ENCODE data around the gene ARHGAP8.

ARHGAP8 gene

DNA sequence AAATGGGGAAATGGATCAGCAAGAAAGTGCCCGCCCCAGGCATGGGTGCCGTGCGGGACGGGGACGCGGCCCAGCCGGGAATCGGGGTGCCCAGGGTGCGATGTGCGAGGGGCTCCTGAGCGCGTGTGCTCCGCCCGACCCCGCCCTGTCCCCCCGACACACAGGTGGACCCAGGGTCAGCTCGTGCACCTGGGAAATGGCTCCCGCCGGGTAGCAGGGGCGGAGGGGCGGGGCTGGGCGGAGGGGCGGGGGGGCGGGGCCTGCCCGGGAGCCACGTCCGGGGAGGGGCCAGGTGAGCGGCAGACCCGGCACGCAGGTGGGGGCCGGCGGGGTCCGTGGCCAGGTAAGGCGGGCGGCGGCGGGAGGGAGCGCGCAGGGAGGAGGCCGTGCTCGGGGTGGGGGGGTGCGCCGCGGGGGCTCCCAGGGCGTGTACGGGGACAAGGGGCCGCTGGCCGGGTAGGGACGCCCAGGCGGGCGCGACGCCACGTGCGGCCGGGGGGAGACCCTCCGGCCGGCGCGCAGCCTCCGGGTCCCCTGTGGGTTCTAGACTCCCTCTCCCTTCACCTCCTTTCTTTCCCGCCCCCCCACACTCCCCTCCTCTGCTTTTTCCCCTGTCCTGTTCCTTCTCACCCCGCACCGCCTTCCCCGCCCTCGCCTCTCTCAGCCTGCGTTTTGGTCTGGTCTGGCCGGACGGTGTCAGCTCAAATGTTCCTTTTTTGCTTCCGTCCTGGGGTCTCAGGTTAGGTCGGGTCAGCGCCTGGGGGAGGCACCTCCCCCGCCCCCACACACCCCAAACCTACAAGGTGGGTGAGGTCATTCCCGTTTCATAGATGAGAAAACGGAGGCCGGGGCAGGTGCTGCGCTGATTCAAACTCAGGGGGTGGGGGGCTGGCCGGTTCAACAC is at the start of gene ARHGAP8:
TSS of gene ARHGAP8 (plus strand) at position 291 of the 904 bp plus-strand sequence. CDS start 33,953 bp downstream, outside the sequence.
- DNase-seq (ENCODE audit: low spot score): no peak
- TF ChIP-seq, protein P1, sequence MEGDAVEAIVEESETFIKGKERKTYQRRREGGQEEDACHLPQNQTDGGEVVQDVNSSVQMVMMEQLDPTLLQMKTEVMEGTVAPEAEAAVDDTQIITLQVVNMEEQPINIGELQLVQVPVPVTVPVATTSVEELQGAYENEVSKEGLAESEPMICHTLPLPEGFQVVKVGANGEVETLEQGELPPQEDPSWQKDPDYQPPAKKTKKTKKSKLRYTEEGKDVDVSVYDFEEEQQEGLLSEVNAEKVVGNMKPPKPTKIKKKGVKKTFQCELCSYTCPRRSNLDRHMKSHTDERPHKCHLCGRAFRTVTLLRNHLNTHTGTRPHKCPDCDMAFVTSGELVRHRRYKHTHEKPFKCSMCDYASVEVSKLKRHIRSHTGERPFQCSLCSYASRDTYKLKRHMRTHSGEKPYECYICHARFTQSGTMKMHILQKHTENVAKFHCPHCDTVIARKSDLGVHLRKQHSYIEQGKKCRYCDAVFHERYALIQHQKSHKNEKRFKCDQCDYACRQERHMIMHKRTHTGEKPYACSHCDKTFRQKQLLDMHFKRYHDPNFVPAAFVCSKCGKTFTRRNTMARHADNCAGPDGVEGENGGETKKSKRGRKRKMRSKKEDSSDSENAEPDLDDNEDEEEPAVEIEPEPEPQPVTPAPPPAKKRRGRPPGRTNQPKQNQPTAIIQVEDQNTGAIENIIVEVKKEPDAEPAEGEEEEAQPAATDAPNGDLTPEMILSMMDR (IDR thresholded peaks at IDR 0.05; ENCODE audit: borderline replicate concordance, control extremely low read depth, extremely low read depth, insufficient read depth, missing control alignments): no peak
- in situ Hi-C loops (cut with MboI; ENCODE audit: low sequenced_read_pairs, unreplicated experiment): no loop called here

GRCh38 chr22:44703255-44703870 is 49.0 kb upstream of the ARHGAP8 start:
- TF ChIP-seq, protein P1 (IDR thresholded peaks at IDR 0.05; ENCODE audit: borderline replicate concordance, control extremely low read depth, extremely low read depth, insufficient read depth, missing control alignments): no peak
- in situ Hi-C loops (cut with MboI; ENCODE audit: low sequenced_read_pairs, unreplicated experiment): no loop called here
- no peak for DNase-seq (ENCODE audit: low spot score)

DNA sequence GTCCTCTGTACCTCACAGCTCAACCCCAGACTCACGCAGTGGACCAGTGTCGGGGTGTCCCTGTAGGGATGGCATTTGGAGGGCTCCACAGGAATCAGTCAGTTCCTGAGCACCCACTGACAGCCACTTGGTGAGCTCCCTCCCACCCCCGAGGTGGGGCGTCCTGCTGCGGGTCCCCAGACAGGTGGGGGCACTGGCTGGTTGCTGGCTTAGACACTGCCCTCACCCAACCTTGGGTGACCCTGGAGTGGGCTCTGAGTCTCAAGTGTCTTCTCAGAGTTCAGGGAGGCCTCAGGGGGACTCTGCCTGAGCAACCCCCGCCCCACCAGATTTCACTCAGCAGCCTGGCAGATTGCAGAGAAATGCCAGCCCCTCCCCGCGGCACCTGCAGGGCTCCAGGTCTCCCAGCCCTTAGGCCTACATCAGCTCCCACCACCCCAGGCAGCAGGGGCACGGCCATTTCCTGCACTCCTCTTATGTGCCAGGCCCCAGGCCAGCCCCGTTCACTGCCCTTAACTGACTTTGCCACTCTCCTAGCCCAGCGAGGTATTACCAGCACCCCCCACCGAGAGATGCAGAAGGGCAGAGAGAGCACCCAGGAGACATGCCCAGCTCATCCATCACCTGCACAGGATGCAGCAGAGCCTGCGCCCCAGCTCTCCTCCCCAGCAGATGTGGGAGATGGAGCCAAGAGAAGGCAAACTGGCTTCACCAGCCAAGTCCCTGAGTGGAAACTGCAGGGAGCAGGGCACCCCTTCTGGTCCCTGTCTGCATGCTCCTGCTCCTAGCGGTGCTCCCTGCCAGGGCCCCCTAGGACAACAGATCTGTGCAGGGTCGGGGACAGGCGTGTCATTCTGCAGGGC is 48.0 kb upstream of the ARHGAP8 start:
- in situ Hi-C loops (cut with MboI; ENCODE audit: low sequenced_read_pairs, unreplicated experiment): no loop called here
- TF ChIP-seq, protein P1 (IDR thresholded peaks at IDR 0.05; ENCODE audit: borderline replicate concordance, control extremely low read depth, extremely low read depth, insufficient read depth, missing control alignments): no peak

DNA sequence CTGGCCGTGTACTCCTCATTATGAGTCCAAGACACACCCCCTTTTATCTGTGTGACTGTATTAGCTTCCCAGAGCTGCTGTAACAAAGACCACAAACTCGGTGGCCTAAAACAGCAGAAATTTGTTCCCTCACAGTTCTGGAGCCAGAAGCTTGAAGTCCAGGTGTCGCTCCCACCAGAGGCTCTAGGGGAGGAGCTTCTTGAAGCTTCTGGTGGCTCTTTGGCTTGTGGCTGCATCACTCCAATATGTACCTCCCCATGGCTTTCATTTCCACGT is 47.4 kb upstream of the ARHGAP8 start:
- DNase-seq (ENCODE audit: low spot score): no peak
- in situ Hi-C loops (cut with MboI; ENCODE audit: low sequenced_read_pairs, unreplicated experiment): no loop called here
- TF ChIP-seq, protein P1 (IDR thresholded peaks at IDR 0.05; ENCODE audit: borderline replicate concordance, control extremely low read depth, extremely low read depth, insufficient read depth, missing control alignments): no peak

More for the DNA sequence above, 48.0 kb upstream of the ARHGAP8 start:
- DNase-seq (ENCODE audit: low spot score): no peak

DNA sequence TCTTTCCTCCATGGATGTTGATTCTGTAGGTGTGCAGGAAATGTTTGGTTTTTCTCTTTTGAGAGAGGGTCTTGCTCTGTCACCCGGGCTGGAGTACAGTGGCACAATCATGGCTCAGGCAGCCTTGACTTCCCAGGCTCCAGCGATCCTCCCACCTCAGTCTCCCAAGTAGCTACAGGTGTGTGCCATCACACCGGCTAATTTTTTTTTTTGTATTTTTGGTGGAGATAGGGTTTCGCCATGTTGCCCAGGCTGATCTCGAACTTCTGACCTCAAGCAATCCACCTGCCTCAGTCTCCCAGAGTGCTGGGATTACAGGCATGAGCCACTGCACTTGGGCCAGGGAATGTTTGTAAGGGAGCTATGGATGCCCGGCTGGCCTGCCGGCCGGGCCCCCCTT is 45.9 kb upstream of the ARHGAP8 start:
- DNase-seq (ENCODE audit: low spot score): no peak
- in situ Hi-C loops (cut with MboI; ENCODE audit: low sequenced_read_pairs, unreplicated experiment): no loop called here
- TF ChIP-seq, protein P1 (IDR thresholded peaks at IDR 0.05; ENCODE audit: borderline replicate concordance, control extremely low read depth, extremely low read depth, insufficient read depth, missing control alignments): no peak

GRCh38 chr22:44707178-44707577 is 45.2 kb upstream of the ARHGAP8 start:
- in situ Hi-C loops (cut with MboI; ENCODE audit: low sequenced_read_pairs, unreplicated experiment): no loop called here
- no peak for DNase-seq (ENCODE audit: low spot score)
- TF ChIP-seq, protein P1 (IDR thresholded peaks at IDR 0.05; ENCODE audit: borderline replicate concordance, control extremely low read depth, extremely low read depth, insufficient read depth, missing control alignments): no peak
